HepG2 (cell line): ENCODE measurements around the gene BAG5. TPM values are rescaled to one million over a fixed set of nuclear protein-coding genes. Genes with fewer than 3 reads are reported as not detected.
A peak's percentile ranks its signal among the peaks of the same experiment; 100 is the strongest.

ENCODE experiments used
- ATAC-seq: fragments of 200-7000 bp; cut with Tn5 transposase; 3 replicates; pipeline ENCODE4 v1.9.1; 2020; ENCODE audit warnings: mild to moderate bottlenecking, moderate library complexity
- BruUV-seq: library from RNA; stranded (reverse); fragments of 400-500 nt; replicated peaks from 2 replicates; lab custom pipeline; 2021; lab: Mats Ljungman, UMichigan
- CTCF ChIA-PET: fragments of 300-600 bp; formaldehyde crosslinking; extraction: SDS; loops from one replicate; lab custom pipeline; 2021; ENCODE audit warnings: low total read pairs, inconsistent platforms, low intra/inter-chr PET ratio; lab: Yijun Ruan, JAX
- POLR2A ChIA-PET: fragments of 350-600 bp; sonication (Branson Sonifier 250); formaldehyde crosslinking; loops from one replicate; lab custom pipeline; 2020; ENCODE audit warnings: antibody characterized with exemption, inconsistent platforms; lab: Yijun Ruan, JAX
- DNase-seq: peaks from one replicate; pipeline ENCODE4 v3.0.0-alpha.2; 2015; ENCODE audit warnings: low spot score
- FAIRE-seq: peaks from 3 replicates; lab custom pipeline; 2011; peaks lifted over from hg19 to GRCh38; lab: Jason Lieb, UNC
- H2AFZ ChIP-seq: one replicate; pipeline ENCODE4 v1.6.1; 2011; ENCODE audit warnings: low read length, inconsistent platforms
- H3K27ac ChIP-seq: fragments of 300-600 bp; 3 replicates; pipeline ENCODE4 v1.8.0; 2011; ENCODE audit warnings: mixed run types, mild to moderate bottlenecking, mixed read lengths, low read length, inconsistent platforms; ENCODE audit not compliant: insufficient read depth; ENCODE audit errors: extremely low read length
- H3K27me3 ChIP-seq, 2 experiments: fragments of 200-600 bp in 1 of 2; 2 replicates in 1 of 2; 3 replicates in 1 of 2; pipeline versions ENCODE4 v1.6.0 to v1.8.0; 2011; ENCODE audit warnings: low read length in 2 of 2, mild to moderate bottlenecking in 2 of 2, moderate library complexity in 2 of 2, inconsistent platforms in 1 of 2; ENCODE audit not compliant: insufficient read depth in 2 of 2, control insufficient read depth in 1 of 2
- H3K36me3 ChIP-seq, 2 experiments: fragments of 200-600 bp in 1 of 2; replicated peaks in 1 of 2; 2 replicates in 1 of 2; 3 replicates in 1 of 2; pipeline versions ENCODE4 v1.5.1 to v1.8.0; 2011; ENCODE audit warnings: low read length in 2 of 2, inconsistent platforms in 1 of 2; ENCODE audit not compliant: insufficient read depth in 2 of 2, control insufficient read depth in 1 of 2
- H3K4me1 ChIP-seq: 2 replicates; pipeline ENCODE4 v1.5.1; 2012; ENCODE audit warnings: low read length, inconsistent platforms; ENCODE audit not compliant: insufficient read depth
- H3K4me2 ChIP-seq: 2 replicates; pipeline ENCODE4 v1.6.0; 2011; ENCODE audit warnings: low read depth, low read length, inconsistent platforms
- H3K4me3 ChIP-seq, 3 experiments: fragments of 200-600 bp in 1 of 3; sonication (generic), shearing (Covaris generic) in 1 of 3; replicated peaks in 1 of 3; 2 replicates each; pipeline ENCODE4 v1.5.1; 2011 to 2016; ENCODE audit warnings: low read length in 3 of 3, inconsistent platforms in 2 of 3, low read depth in 2 of 3, mild to moderate bottlenecking in 2 of 3, control low read depth in 1 of 3, mixed read lengths in 1 of 3; ENCODE audit not compliant: insufficient read depth in 1 of 3
- H3K79me2 ChIP-seq: one replicate; pipeline ENCODE4 v1.6.1; 2011; ENCODE audit warnings: low read length, inconsistent platforms; ENCODE audit not compliant: insufficient read depth
- H3K9ac ChIP-seq: 2 replicates; pipeline ENCODE4 v1.6.0; 2011; ENCODE audit warnings: mild to moderate bottlenecking, low read depth, low read length, inconsistent platforms; ENCODE audit not compliant: insufficient read depth
- H3K9me3 ChIP-seq: 2 replicates; pipeline ENCODE4 v1.5.1; 2012; ENCODE audit warnings: mild to moderate bottlenecking, low read length
- H4K20me1 ChIP-seq: 2 replicates; pipeline ENCODE4 v1.6.0; 2011; ENCODE audit warnings: inconsistent platforms, mild to moderate bottlenecking, low read length, moderate library complexity; ENCODE audit not compliant: insufficient read depth
- ARNT2 ChIP-seq: sonication (generic); formaldehyde crosslinking; IDR thresholded peaks from 2 replicates; pipeline ENCODE4 v1.8.0; 2022; ENCODE audit warnings: mild to moderate bottlenecking, low read depth, missing genetic modification reagents, moderate library complexity
- HIVEP1 ChIP-seq: sonication (generic); formaldehyde crosslinking; IDR thresholded peaks from 2 replicates; pipeline ENCODE4 v1.4.0; 2020; ENCODE audit warnings: mild to moderate bottlenecking, missing genetic modification reagents
- SIN3A ChIP-seq: IDR thresholded peaks from 2 replicates; pipeline ENCODE4 v1.6.1; 2011; ENCODE audit warnings: low read depth, mild to moderate bottlenecking, control low read depth, low read length, borderline replicate concordance
- TOE1 ChIP-seq: sonication (generic); formaldehyde crosslinking; IDR thresholded peaks from 2 replicates; pipeline ENCODE4 v1.4.0; 2020; ENCODE audit warnings: mild to moderate bottlenecking, missing genetic modification reagents
- ZNF101 ChIP-seq: sonication (generic); formaldehyde crosslinking; IDR thresholded peaks from 2 replicates; pipeline ENCODE4 v1.4.0; 2020; ENCODE audit warnings: mild to moderate bottlenecking, low read depth, missing genetic modification reagents, borderline replicate concordance
- ZNF160 ChIP-seq: sonication (generic); formaldehyde crosslinking; IDR thresholded peaks from 2 replicates; pipeline ENCODE4 v1.8.0; 2022; ENCODE audit warnings: mild to moderate bottlenecking, inconsistent platforms, missing genetic modification reagents
- ZNF569 ChIP-seq: sonication (generic); formaldehyde crosslinking; IDR thresholded peaks from 2 replicates; pipeline ENCODE4 v1.5.0; 2020; ENCODE audit warnings: mild to moderate bottlenecking, missing genetic modification reagents, moderate library complexity, borderline replicate concordance
- ZNF7 ChIP-seq: IDR thresholded peaks from 2 replicates; pipeline ENCODE4 v1.6.1; 2016; ENCODE audit warnings: missing biosample characterization, missing genetic modification reagents
- WGBS: methylation state at CpG from one replicate; pipeline ENCODE4 v1.1.6; 2017; ENCODE audit warnings: low lambda C conversion rate; 5-methylcytosine and 5-hydroxymethylcytosine counted together
- in situ Hi-C: cut with HindIII; loops from 2 replicates; pipeline ENCODE4 v1.10.0; 2017; ENCODE audit warnings: low pct_unique_long_range_greater_than_20kb; ENCODE audit not compliant: extremely low pct_ligation_motif_present
- intact Hi-C: fragments of 100-400 bp; cut with micrococcal nuclease; formaldehyde crosslinking; loops from one replicate; pipeline ENCODE4 v1.10.0; 2022; ENCODE audit not compliant: unreplicated experiment
- polyA plus RNA-seq, 8 experiments: library from polyadenylated mRNA; depleted of rRNA in 3 of 8; stranded (reverse) in 7 of 8; unstranded in 1 of 8; fragments of >200 nt; fragmentation: Illumina TruSeq in 4 of 8; extraction: Trizol in 4 of 8; gene quantifications; 2 replicates each; pipeline versions ENCODE4 v1.2.1 to v1.2.3, GENCODE V29; 2011 to 2016; ENCODE audit warnings: low read depth in 4 of 8, missing spikeins in 1 of 8, mixed read lengths in 1 of 8; ENCODE audit not compliant: insufficient read depth in 1 of 8
- total RNA-seq, 5 experiments: library from RNA; depleted of rRNA; stranded (reverse); fragments of >200 nt; fragmentation: Illumina TruSeq; extraction: Trizol; gene quantifications; 2 replicates each; pipeline ENCODE4 v1.2.3, GENCODE V29; 2016; ENCODE audit warnings: low read depth in 1 of 5
- TF ChIP-seq, protein P1 (sequence below): sonication (generic); formaldehyde crosslinking; IDR thresholded peaks from 2 replicates; pipeline ENCODE4; 2020; ENCODE audit warnings: missing genetic modification reagents, mild to moderate bottlenecking, borderline replicate concordance
- TF ChIP-seq, protein P2 (sequence below): sonication (generic); formaldehyde crosslinking; IDR thresholded peaks from 2 replicates; pipeline ENCODE4 v1.5.0; 2020; ENCODE audit warnings: missing genetic modification reagents

Gene BAG5
- total and polyA plus RNA-seq, 2 of the 13 experiments (the other 11 are each of a cell fraction or from before 2014, with no cell fraction given) = 3.5 to 21.0 TPM

DNA sequence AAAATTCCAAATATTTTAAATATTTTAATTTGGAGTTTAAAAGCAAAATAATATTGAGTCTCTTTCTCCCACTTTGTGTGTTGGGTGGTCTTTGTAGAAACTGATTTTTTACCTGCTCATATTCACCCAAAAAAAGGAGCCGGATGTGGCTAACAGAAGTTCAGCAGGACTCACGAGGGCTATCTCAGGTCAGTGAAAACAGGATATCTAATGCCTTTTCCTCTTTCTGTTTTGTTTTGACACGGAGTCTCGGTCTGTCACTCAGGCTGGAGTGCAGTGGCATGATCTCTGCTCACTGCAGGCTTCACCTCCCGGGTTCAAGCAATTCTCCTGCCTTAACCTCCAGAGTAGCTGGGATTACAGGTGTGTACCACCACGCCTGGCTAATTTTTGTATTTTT is 31.1 kb upstream of the BAG5 start (continued):
- TF ChIP-seq, protein P1, sequence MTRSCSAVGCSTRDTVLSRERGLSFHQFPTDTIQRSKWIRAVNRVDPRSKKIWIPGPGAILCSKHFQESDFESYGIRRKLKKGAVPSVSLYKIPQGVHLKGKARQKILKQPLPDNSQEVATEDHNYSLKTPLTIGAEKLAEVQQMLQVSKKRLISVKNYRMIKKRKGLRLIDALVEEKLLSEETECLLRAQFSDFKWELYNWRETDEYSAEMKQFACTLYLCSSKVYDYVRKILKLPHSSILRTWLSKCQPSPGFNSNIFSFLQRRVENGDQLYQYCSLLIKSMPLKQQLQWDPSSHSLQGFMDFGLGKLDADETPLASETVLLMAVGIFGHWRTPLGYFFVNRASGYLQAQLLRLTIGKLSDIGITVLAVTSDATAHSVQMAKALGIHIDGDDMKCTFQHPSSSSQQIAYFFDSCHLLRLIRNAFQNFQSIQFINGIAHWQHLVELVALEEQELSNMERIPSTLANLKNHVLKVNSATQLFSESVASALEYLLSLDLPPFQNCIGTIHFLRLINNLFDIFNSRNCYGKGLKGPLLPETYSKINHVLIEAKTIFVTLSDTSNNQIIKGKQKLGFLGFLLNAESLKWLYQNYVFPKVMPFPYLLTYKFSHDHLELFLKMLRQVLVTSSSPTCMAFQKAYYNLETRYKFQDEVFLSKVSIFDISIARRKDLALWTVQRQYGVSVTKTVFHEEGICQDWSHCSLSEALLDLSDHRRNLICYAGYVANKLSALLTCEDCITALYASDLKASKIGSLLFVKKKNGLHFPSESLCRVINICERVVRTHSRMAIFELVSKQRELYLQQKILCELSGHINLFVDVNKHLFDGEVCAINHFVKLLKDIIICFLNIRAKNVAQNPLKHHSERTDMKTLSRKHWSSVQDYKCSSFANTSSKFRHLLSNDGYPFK = no peak
- TF ChIP-seq, all 625 proteins: peak for 0

DNA sequence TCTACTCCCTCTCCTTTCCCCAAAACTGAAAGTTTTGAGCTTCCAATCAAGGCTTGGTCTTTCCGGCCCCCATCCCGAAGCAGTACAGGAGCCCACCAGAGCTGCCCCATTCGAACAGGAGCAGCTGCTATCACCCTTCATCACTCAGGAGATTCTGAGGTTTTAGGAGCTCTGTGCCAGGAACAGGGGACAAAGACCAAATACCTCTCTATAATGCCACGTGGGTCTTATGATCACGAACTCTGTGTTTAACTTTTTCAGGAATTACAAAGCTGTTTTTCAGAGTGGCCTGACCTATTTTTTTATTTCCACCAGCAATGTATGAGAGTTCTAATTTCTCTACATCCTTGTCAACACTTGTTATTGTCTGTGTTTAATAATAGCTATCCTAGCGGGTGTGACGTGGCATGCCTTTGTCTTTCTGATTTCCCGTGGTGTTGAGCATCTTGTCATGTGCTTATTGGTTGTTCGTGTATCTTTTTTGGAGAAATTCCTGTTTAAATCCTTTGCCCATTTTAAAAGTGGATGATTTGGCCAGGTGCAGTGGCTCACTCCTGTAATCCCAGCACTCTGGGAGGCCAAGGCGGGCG is 22.0 kb upstream of the BAG5 start:
- Histone ChIP-seq H3K79me2 (no peaks in the 10 kb centered on the region), H2AFZ (no peak overlapping the region), H3K27me3 (no peaks in the 10 kb centered on the region), H3K9ac (no peak overlapping the region), H3K4me1 (peaks cover 10% of the 10 kb centered on the region), H4K20me1 (no peaks in the 10 kb centered on the region), H3K36me3 (peaks cover 0 to 4% of the 10 kb centered on the region in 2 experiments; a peak in 3 of 5 replicates), H3K4me3 (no peak overlapping the region), H3K27ac (no peak overlapping the region), H3K4me2 (no peak overlapping the region), H3K9me3 (no peaks in the 10 kb centered on the region)
- FAIRE-seq (no peak), ATAC-seq (no peak), DNase-seq (no peak)
- intact Hi-C loops (no loop called here), in situ Hi-C loops (no loop called here)
- no TSS peak for BruUV-seq
- TF ChIP-seq ZNF160 = no peak
- TF ChIP-seq HIVEP1 (CRISPR knock-in tag) = no peak
- TF ChIP-seq ZNF101 (CRISPR knock-in tag) = no peak
- no peak for TF ChIP-seq ZNF569 (CRISPR knock-in tag)
- TF ChIP-seq, protein P2, sequence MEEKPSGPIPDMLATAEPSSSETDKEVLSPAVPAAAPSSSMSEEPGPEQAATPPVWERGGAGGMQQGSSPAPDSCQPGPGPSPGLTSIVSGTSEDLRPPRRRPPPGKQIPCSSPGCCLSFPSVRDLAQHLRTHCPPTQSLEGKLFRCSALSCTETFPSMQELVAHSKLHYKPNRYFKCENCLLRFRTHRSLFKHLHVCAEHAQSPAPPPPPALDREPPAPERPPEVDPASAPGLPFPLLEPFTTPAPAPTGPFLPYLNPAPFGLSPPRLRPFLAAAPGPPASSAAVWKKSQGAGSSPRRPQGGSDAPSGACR (CRISPR knock-in tag) = no peak
- TF ChIP-seq SIN3A = no peak
- TF ChIP-seq ZNF7 (CRISPR knock-in tag) = 0 out of 2 replicates have a peak, but pooled peaks have one; percentile 19
- TF ChIP-seq TOE1 (CRISPR knock-in tag) = no peak
- TF ChIP-seq ARNT2 (CRISPR knock-in tag) = no peak
- ChIA-PET POLR2A (no interaction called here), CTCF (no interaction called here)
- WGBS = 90% methylated on average over 11 of the region's 11 CpGs
